Measurements from ENCODE around the gene FGF22.

GRCh38 chr19:591099-591958 is 48.4 kb upstream of the FGF22 start:
- TF ChIP-seq CTCF (conservative IDR thresholded peaks at IDR 0.05; ENCODE audit: low read length) (no peak), EZH2phosphoT487 (IDR thresholded peaks at IDR 0.05; ENCODE audit: borderline replicate concordance, low read depth, low read length) (no peak)

All from OCI-LY7 (cell line).